SK-N-MC (cell line): ENCODE results near the gene ZSWIM8.

ENCODE experiments used
- EZH2 ChIP-seq: fragments of 200-600 bp; sonication (generic); IDR thresholded peaks from one replicate; pipeline ENCODE4 v1.6.1; 2017; ENCODE audit warnings: antibody characterized with exemption
- FOXP2 ChIP-seq: optimal IDR thresholded peaks from 2 replicates; pipeline ENCODE3; 2011; ENCODE audit warnings: mild to moderate bottlenecking, moderate library complexity; ENCODE audit not compliant: insufficient read depth; ENCODE audit errors: extremely low read length, control extremely low read depth
- POLR2AphosphoS5 ChIP-seq: IDR thresholded peaks from 2 replicates; pipeline ENCODE4 v1.6.1; 2012; ENCODE audit warnings: mild to moderate bottlenecking, low read depth, low read length, borderline replicate concordance

DNA sequence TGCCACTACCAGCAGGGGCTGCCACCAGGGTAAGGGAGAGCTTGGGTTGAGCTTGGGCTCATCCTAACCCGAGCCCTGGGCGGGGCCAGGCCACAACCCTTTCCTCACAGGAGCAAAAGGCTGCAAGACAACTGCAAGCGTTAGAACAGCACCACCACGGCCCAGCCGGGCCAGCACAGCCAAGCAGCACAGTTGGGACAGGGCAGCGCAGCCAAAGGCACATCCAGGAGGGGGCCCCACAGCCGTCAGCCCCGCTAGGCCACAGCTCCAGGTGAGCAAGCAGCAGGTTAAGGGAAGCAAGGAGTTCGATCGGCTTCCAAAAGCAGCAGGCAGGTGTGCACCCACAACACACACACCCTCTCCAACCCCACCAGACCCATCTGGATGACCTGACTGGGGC, 33.0 kb downstream of the ZSWIM8 start:
- TF ChIP-seq POLR2AphosphoS5 (no peak), EZH2 (no peak), FOXP2 (no peak)
